ENCODE data around the gene SLC17A9. TPM values are rescaled to one million over a fixed set of nuclear protein-coding genes. Genes with fewer than 3 reads are reported as not detected.
A peak's percentile ranks its signal among the peaks of the same experiment; 100 is the strongest.

The SLC17A9 gene
- total and polyA plus RNA-seq, 7 experiments from 2014 or later: 0.44 to 12.6 (median 3.5) TPM

DNA sequence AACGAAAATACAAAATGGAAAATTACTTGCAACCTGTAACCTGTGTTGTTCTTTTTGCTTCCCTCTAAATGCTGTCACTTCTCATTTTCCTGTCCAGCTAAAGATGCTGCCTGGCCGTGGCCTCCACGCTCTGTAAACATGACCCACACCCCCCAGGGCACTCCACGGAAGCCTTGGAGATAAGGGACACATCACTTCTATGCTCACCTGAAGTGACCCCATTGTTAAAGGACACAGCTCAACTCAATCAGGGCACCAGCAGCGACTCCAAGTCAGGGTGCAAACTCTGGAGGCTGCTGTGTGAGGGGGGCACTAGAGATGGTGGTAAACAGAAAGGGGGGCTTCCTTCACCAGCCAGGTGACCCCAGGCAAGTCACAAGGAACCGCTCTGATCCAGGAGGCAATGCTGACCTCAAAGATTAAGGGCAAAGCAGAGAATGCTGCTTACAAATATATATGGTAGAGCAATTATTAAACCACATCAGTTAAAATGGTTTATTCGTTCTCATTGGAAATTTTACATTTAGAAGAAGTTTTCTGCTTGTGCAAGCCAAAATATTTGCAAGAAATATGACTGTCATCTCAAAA is 39.4 kb upstream of the SLC17A9 start:
- Mint-ChIP-seq H3K36me3 (peaks cover 10 to 38% (median 17%) of the 10 kb centered on the region in 5 donors), H3K9me3 (no peaks in the 10 kb centered on the region), H3K27me3 (no peaks in the 10 kb centered on the region), H3K27ac (peak overlapping the region in 3 of 9 donors; percentile 28 to 72 (median 52)), H3K4me3 (no peak overlapping the region), H3K4me1 (peaks cover 44 to 84% (median 71%) of the 10 kb centered on the region in 7 donors)
- H3K27me3 ChIP-seq (ENCODE audit: control insufficient read depth in 2 of 2, insufficient read depth in 2 of 2, low read length in 2 of 2): no peaks in the 10 kb centered on the region
- ATAC-seq (no peak), DNase-seq (no peak)
- H3K4me1 ChIP-seq (ENCODE audit: control insufficient read depth in 2 of 2, insufficient read depth in 2 of 2, low read length in 2 of 2): peaks cover 37 to 39% of the 10 kb centered on the region in 2 donors
- H3K36me3 ChIP-seq (ENCODE audit: control insufficient read depth in 2 of 3, insufficient read depth in 3 of 3, low read length in 3 of 3): peaks cover 19 to 53% (median 36%) of the 10 kb centered on the region in 3 experiments
- no peak overlapping the region for H3K27ac ChIP-seq (ENCODE audit: low read depth, low read length)
- ChIA-PET POLR2A (interaction anchor here (0.5 to 5.0 kb wide), 5 partner anchors 12 to 52 kb away, joined by 3 to 25 read pairs (median 3); partner anchors contain the start of genes DIDO1 and TCFL5), CTCF (interaction anchor here (1.4 to 13.0 kb wide), 2 partner anchors 13 to 59 kb away, joined by 4 to 102 read pairs; no protein-coding TSS in a partner anchor)
- H3K9me3 ChIP-seq (ENCODE audit: control insufficient read depth in 2 of 3, low read length in 3 of 3): no peaks in the 10 kb centered on the region
- intact Hi-C loops (cut with micrococcal nuclease): no loop called here
- H3K4me3 ChIP-seq (ENCODE audit: low read length): no peak overlapping the region

DNA sequence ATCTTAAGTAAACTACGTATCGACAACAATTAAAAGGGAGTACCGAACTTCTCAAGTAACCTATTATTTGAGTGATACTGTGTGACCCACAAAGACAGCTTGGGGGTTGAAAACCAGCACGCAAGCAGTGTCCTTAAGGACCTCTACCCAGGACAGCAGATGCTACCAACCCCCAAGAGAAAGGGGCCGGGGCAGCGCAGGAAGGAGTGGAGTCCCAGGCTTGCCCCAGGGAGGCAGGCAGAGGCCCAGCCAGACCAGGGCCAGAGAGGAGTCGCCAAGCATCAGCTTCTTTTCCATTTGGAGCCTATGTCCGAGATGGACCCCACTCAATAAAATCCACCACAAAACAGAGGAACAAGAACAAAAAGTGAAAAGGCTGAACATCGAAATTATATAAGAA is 38.1 kb upstream of the SLC17A9 start:
- no peak for ATAC-seq
- no peak for DNase-seq
- Histone ChIP-seq H3K27ac (ENCODE audit: low read depth, low read length) (no peak overlapping the region), H3K36me3 (ENCODE audit: control insufficient read depth in 2 of 3, insufficient read depth in 3 of 3, low read length in 3 of 3) (peaks cover 19 to 40% (median 29%) of the 10 kb centered on the region in 3 experiments), H3K4me1 (ENCODE audit: control insufficient read depth in 2 of 2, insufficient read depth in 2 of 2, low read length in 2 of 2) (peaks cover 48 to 49% of the 10 kb centered on the region in 2 donors), H3K4me3 (ENCODE audit: low read length) (no peak overlapping the region), H3K27me3 (ENCODE audit: control insufficient read depth in 2 of 2, insufficient read depth in 2 of 2, low read length in 2 of 2) (no peaks in the 10 kb centered on the region), H3K9me3 (ENCODE audit: control insufficient read depth in 2 of 3, low read length in 3 of 3) (no peaks in the 10 kb centered on the region)
- no peaks in the 10 kb centered on the region for H3K27me3 Mint-ChIP-seq
- ChIA-PET POLR2A (interaction anchor here (0.6 to 5.0 kb wide), 3 partner anchors 11 to 443 kb away, joined by 3 to 25 read pairs (median 3); partner anchors contain the start of gene DIDO1), CTCF (interaction anchor here (0.7 to 13.0 kb wide), 3 partner anchors 14 to 599 kb away, joined by 3 to 102 read pairs (median 4); no protein-coding TSS in a partner anchor)
- H3K27ac Mint-ChIP-seq: peak overlapping the region in 4 of 9 donors; percentile 51 to 83 (median 80)
- peaks cover 6 to 31% (median 15%) of the 10 kb centered on the region in 5 donors for H3K36me3 Mint-ChIP-seq
- no peaks in the 10 kb centered on the region for H3K9me3 Mint-ChIP-seq
- intact Hi-C loops (cut with micrococcal nuclease): no loop called here
- H3K4me1 Mint-ChIP-seq: peaks cover 52 to 90% (median 80%) of the 10 kb centered on the region in 7 donors
- peak overlapping the region in 6 of 10 donors; percentile 19 to 90 (median 54) for H3K4me3 Mint-ChIP-seq

DNA sequence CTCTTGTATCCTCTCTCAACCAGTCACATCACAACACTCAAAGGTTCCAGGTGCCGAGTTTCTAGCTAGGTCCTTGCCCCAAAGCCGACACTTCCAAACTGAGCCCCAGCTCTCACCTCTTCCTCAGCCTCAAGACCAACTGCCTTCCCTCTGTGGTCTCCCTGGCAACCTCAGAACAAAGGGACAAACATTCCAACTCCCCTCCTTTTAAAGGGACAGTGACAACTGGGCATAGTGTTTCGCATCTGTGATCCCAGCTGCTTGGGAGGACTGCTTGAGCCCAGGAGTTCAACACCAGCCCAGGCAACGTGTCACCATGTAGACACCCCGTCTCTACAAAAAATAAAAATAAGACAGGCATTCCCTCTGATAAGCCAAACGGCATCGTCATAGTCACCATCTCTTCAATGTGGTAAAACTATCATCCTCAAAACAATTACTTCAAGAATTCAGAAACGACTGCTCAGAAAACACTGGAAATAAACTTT is 37.5 kb upstream of the SLC17A9 start:
- H3K36me3 Mint-ChIP-seq: peaks cover 2 to 26% (median 13%) of the 10 kb centered on the region in 5 donors
- peak overlapping the region; percentile 51 to 91 (median 82) for H3K27ac Mint-ChIP-seq
- ATAC-seq (peak; percentile 48), DNase-seq (peak in 3 of 9 donors; percentile 32 to 41 (median 37))
- Histone ChIP-seq H3K9me3 (ENCODE audit: control insufficient read depth in 2 of 3, low read length in 3 of 3) (no peaks in the 10 kb centered on the region), H3K4me3 (ENCODE audit: low read length) (no peak overlapping the region), H3K27me3 (ENCODE audit: control insufficient read depth in 2 of 2, insufficient read depth in 2 of 2, low read length in 2 of 2) (no peaks in the 10 kb centered on the region), H3K36me3 (ENCODE audit: control insufficient read depth in 2 of 3, insufficient read depth in 3 of 3, low read length in 3 of 3) (peaks cover 14 to 34% (median 23%) of the 10 kb centered on the region in 3 experiments), H3K27ac (ENCODE audit: low read depth, low read length) (peak overlapping the region; percentile 57), H3K4me1 (ENCODE audit: control insufficient read depth in 2 of 2, insufficient read depth in 2 of 2, low read length in 2 of 2) (peaks cover 53 to 55% of the 10 kb centered on the region in 2 donors)
- CTCF ChIA-PET: interaction anchor here (0.6 to 13.0 kb wide), 4 partner anchors 14 to 600 kb away, joined by 3 to 102 read pairs (median 3); no protein-coding TSS in a partner anchor
- intact Hi-C loops (cut with micrococcal nuclease): loop anchor here in 1 of 2 donors (5.0 kb wide), 2 partner anchors 37 to 92 kb away; partner anchors contain the start of genes BHLHE23 and SLC17A9
- H3K4me1 Mint-ChIP-seq: peaks cover 54 to 90% (median 82%) of the 10 kb centered on the region in 7 donors
- H3K9me3 Mint-ChIP-seq: no peaks in the 10 kb centered on the region
- H3K27me3 Mint-ChIP-seq: no peaks in the 10 kb centered on the region
- POLR2A ChIA-PET: interaction anchor here (0.6 to 5.0 kb wide), 3 partner anchors 11 to 442 kb away, joined by 3 to 25 read pairs (median 3); partner anchors contain the start of gene DIDO1
- H3K4me3 Mint-ChIP-seq: peak overlapping the region; percentile 15 to 90 (median 72)

DNA sequence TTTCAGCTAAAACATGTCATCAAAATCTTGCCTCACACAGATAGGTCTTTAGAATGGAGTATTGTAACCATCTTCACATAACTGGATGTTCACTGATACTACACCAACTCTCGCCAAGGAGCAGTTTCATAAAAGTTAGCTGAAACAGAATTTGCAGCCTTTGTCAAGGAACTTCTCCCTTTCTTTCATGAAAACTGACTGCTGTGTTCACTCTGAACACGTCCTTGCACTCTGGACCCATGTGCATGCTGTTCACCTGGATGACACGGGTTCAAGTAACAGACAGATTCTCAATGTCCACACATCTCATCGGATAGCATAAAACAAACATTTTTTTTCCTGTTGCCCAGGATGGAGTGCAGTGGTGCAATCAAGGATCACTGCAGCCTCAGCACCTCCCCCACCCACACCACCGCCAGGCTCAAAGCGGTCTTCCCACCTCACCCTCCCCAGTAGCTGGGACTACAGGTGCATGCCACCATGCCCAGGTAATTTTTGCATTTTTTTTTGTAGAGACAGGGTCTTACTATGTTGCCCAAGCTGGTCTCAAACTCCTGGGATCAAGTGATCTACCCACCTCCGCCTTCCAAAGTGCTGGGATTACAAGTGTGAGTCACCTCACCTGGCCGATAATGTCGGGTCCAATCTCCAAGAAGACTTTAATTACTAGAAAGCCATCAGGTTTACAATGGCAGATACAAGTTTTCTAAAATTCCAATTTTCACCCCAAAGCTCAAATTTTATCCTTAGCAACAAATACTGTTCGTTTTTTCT is 35.6 kb upstream of the SLC17A9 start:
- H3K9me3 ChIP-seq (ENCODE audit: control insufficient read depth in 2 of 3, low read length in 3 of 3): no peaks in the 10 kb centered on the region
- H3K9me3 Mint-ChIP-seq: no peaks in the 10 kb centered on the region
- H3K27ac Mint-ChIP-seq: peak overlapping the region; percentile 23 to 94 (median 89)
- peak overlapping the region; percentile 39 for H3K4me3 ChIP-seq (ENCODE audit: low read length)
- peaks cover 0 to 10% (median 7%) of the 10 kb centered on the region in 5 donors for H3K36me3 Mint-ChIP-seq
- H3K36me3 ChIP-seq (ENCODE audit: control insufficient read depth in 2 of 3, insufficient read depth in 3 of 3, low read length in 3 of 3): peaks cover under 1 to 15% (median 9%) of the 10 kb centered on the region in 3 experiments
- DNase-seq (no peak), ATAC-seq (no peak)
- intact Hi-C loops (cut with micrococcal nuclease): loop anchor here in 1 of 2 donors (5.0 kb wide), 2 partner anchors 35 to 90 kb away; partner anchors contain the start of genes BHLHE23 and SLC17A9
- peaks cover 61 to 92% (median 85%) of the 10 kb centered on the region in 7 donors for H3K4me1 Mint-ChIP-seq
- CTCF ChIA-PET: interaction anchor here (1.1 to 13.0 kb wide), 5 partner anchors 9 to 24 kb away, joined by 3 to 102 read pairs (median 4); no protein-coding TSS in a partner anchor
- H3K27me3 Mint-ChIP-seq: no peaks in the 10 kb centered on the region
- POLR2A ChIA-PET: interaction anchor here (0.9 to 7.2 kb wide), 7 partner anchors 9 to 32 kb away, joined by 3 to 57 read pairs (median 5); partner anchors contain the start of genes DIDO1 and GID8
- H3K27ac ChIP-seq (ENCODE audit: low read depth, low read length): peak overlapping the region; percentile 63
- peaks cover 70 to 71% of the 10 kb centered on the region in 2 donors for H3K4me1 ChIP-seq (ENCODE audit: control insufficient read depth in 2 of 2, insufficient read depth in 2 of 2, low read length in 2 of 2)
- peak overlapping the region; percentile 52 to 92 (median 86) for H3K4me3 Mint-ChIP-seq
- no peaks in the 10 kb centered on the region for H3K27me3 ChIP-seq (ENCODE audit: control insufficient read depth in 2 of 2, insufficient read depth in 2 of 2, low read length in 2 of 2)

DNA sequence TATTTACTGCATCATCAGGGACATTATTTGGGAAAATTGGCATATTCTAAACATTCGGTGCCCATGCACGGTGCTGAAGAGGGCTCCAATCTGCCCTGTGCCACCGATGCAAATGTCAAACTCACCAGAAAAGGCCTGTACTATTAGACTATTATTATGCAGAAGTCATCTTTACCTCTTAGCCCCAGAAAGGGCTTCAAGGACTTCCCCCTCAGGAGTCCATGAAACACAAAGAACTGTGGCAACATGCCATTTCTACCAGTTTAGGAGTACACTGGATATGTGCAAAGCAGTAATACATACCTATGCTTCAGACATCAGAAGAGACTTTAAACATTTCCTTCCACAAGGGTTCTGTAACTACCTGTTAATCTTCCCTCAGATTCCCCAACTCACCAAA is 34.8 kb upstream of the SLC17A9 start:
- H3K27ac ChIP-seq (ENCODE audit: low read depth, low read length): peak overlapping the region; percentile 63
- ATAC-seq: no peak
- H3K4me3 ChIP-seq (ENCODE audit: low read length): peak overlapping the region; percentile 39
- POLR2A ChIA-PET: interaction anchor here (0.6 to 7.2 kb wide), 12 partner anchors 10 to 188 kb away, joined by 3 to 57 read pairs (median 7); partner anchors contain the start of gene GID8
- no peaks in the 10 kb centered on the region for H3K27me3 ChIP-seq (ENCODE audit: control insufficient read depth in 2 of 2, insufficient read depth in 2 of 2, low read length in 2 of 2)
- peaks cover 77 to 78% of the 10 kb centered on the region in 2 donors for H3K4me1 ChIP-seq (ENCODE audit: control insufficient read depth in 2 of 2, insufficient read depth in 2 of 2, low read length in 2 of 2)
- DNase-seq: no peak
- peak overlapping the region; percentile 82 to 92 (median 86) for H3K4me3 Mint-ChIP-seq
- peak overlapping the region; percentile 74 to 94 (median 90) for H3K27ac Mint-ChIP-seq
- peaks cover 0 to 9% (median 4%) of the 10 kb centered on the region in 3 experiments for H3K36me3 ChIP-seq (ENCODE audit: control insufficient read depth in 2 of 3, insufficient read depth in 3 of 3, low read length in 3 of 3)
- peaks cover 0 to 2% (median 0%) of the 10 kb centered on the region in 11 donors for H3K9me3 Mint-ChIP-seq
- no peaks in the 10 kb centered on the region for H3K9me3 ChIP-seq (ENCODE audit: control insufficient read depth in 2 of 3, low read length in 3 of 3)
- peaks cover 68 to 95% (median 89%) of the 10 kb centered on the region in 7 donors for H3K4me1 Mint-ChIP-seq
- intact Hi-C loops (cut with micrococcal nuclease): loop anchor here in 1 of 2 donors (5.0 kb wide), 2 partner anchors 35 to 90 kb away; partner anchors contain the start of genes BHLHE23 and SLC17A9
- H3K36me3 Mint-ChIP-seq: peaks cover 0 to 7% (median 7%) of the 10 kb centered on the region in 5 donors
- CTCF ChIA-PET: interaction anchor here (1.0 to 13.0 kb wide), 7 partner anchors 10 to 91 kb away, joined by 3 to 102 read pairs (median 5); no protein-coding TSS in a partner anchor
- H3K27me3 Mint-ChIP-seq: no peaks in the 10 kb centered on the region
